HG03045 (cell line): Measurements from ENCODE around the gene LILRA5.
"Not testable (repeated sequence)": the region's sequence is repeated elsewhere in the genome, so short reads cannot be mapped to it uniquely, and the experiment has no call there.

ENCODE experiments used
- ATAC-seq: cut with Tn5 transposase; IDR thresholded peaks from one replicate; pipeline ENCODE4 v1.9.1; 2021; ENCODE audit warnings: mild to moderate bottlenecking, moderate library complexity; ENCODE audit not compliant: unreplicated experiment

The LILRA5 gene

DNA sequence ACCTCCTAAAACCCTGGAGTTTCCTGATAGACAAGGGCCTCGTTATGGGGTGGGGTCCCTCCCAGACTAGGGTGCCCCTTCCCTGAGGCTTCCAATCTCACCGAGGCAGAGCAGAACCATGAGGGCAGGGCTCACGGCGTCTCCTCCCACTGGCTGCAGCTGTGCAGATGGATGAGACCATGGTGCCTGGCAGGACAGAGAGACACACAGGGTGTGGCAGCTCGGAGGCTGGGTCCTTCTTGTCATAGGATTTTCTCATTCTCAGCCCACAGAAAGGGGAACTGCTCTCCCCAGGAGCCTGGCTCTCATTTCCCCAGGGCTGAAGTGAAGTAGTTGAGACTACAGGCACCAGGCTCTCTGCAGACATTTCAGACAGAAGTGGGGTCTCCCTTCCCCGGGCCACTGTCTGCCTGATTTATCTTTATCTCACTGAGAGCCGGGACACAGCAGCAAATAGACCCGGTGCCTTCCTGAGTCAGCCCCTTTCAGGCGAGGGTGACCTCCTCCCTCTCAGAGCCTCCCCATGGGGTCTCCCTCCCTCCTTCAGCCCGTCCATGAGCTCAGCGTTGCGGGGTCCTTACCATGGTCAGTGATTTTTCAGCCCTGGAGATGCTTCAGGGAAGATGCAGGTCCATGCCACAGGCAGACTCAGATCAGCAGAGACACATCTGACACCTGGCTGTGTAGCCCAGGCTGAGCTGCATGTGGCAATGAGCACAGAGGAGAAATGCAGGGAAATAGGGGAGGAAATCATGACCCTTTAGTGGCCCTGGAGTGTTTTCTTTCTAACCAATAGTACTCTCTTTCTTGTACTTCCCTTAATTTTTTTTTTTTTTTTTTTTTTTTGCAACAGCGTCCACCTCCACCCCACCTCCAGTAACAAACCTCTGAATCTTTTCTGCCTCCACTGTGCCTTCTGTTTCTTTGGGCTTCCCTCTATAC lies at the start of gene LILRA5:
Gene LILRA5 (minus strand): TSS at position 731 of the 942 bp plus-strand sequence. CDS start 147 bp downstream, at position 584.
- no peak for ATAC-seq

DNA sequence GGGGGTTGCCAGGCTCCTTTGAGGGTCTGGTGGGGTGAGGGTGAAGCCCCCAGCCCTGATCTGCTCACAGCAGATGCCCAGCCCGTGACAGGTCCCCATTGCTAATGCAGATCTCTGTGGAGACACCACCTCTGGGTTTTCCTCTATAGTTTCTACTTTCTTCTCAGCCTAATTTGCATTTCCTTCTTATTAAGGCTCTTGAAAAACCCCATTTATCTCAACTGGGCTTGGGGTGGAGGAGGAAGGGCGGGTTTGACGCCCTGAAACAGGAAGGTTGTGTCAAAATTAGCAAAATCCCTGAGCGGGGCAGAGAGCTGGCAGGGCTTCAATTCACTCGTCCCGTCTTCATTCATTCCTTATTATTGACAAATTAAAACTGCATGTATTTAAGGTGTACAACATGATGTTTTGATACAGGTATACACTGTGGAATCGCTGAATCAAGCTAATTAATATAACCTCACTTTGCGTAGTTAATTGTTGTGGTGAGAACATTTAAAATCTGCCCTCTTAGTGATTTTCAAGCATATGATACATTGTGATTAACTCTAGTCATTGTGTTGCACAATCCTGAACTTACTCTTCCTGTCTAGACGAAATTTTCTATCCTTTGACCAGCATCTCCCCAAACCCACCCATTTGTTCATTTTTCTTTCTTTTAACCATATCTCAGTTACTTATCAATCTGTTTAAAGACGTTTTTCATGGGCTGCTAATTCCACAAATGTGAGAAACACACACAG lies 48.9 kb upstream of the LILRA5 start:
- not testable (repeated sequence) for ATAC-seq

DNA sequence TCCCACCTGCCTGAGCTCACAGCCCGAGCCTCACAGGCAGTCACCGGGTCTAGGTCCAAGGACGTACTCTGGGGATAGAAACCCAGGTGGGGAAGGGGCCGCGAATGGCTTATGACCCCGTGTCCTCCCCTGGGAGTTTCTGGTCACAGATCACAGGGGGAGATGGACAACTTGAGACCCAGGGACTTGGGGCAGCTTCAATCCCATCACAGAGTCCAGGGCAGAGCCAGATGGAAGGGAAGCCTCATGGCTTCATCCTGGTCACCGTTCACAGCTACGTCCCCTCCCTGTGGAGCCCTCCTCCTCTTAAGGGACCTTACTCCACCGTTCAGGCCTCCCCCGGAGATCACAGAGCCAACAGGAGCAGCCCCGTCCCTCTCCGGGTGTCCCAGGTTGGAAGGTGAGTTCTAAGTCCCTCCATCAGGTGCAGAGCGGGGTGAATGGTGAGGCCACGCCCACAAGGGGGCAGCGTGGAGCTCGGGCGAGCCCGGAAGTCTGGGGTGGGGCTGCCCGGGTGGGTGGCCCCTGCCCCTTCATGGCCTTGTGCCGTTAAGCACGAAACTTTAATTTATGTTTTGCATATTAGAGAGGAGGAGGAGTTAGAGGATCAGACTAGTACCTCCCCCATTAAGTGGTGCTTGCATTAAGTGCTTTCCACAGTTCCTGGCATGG lies 46.3 kb upstream of the LILRA5 start:
- not testable (repeated sequence) for ATAC-seq

DNA sequence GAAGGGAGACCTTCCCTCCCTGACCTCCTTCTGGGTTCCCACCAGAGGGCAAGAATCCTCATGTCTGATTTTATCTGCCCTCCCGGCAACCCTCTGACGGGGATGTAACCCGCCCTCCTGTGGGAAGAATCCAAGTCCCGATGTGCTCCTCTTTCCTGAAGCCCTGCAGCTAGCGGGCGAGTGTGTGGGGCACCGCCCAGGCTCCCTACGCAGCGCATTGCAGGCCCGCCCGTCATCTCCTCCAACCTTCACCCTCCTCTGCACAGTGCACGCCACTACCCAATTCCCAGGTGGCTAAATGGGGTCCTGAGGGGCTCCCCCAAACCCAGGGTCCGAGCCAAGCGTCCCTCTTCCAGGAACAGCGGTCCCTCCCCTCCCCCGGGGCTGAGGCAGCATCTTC lies 44.4 kb upstream of the LILRA5 start:
- no peak for ATAC-seq

DNA sequence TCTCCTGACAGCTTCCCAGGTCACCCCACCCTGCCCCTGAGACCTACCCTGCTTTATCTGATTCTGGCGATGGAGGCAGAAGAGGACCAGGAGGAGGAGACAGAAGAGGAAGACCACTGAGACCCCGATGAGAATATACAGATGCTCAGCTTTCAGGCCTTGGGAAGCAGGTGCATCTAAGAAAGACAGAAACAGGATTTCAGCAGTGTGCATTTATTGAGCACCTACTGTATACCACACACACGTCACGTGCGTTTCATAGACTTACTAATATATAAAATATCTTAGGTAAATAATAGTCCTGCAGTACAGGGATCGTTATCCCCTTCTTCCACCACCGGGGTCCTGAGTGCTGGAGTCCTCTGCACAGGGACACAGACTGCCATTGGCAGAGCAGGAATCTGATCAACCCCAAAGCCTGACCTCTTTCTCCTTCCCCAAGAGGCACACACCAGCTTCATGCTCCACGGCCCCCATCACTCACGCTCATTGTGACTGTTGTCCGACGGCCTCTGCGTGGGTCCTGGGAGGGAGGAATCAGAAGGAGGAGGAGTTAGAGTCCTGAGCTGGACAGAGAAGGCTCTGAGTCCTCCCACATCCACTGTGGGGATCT lies 43.6 kb upstream of the LILRA5 start:
- no peak for ATAC-seq

DNA sequence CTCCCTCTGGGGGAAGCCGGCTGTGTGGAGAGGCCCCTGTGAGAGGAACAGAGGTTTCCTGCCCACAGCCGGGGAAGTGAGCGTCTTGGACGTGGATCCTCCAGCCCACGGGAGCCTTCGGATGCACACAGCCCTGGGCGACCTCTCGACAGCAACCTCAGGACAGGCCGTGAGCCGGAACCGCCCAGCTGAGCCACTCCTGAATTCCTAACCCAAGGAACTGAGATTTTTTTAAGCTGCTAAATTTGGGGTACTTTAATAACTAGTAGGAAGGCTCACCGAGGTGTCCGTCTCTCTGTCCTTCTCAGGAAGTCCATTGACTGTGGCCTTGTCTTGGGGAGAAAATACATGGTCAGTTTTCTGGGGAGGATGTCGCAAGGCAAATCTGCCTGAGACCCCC lies 42.7 kb upstream of the LILRA5 start:
- ATAC-seq = no peak

DNA sequence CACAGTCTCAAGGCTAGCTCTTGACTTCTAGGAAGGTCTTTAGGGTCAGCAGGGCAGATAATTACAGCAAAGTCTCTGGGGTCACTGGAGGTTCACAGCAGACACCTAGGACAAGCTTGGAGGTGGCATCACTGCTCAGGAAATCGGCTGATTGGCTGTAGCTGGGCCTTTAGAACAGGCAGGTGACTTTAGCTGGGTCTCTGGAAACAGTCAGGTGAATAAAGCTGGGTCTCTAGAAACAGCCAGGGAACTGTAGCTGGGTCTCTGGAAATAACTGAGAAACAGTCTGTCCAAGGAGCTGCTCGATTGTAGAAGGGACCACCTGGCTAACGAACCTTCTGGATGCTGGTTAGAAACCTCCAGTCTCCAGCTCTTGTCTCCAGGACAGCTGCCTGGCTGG lies 41.8 kb upstream of the LILRA5 start:
- ATAC-seq = no peak

DNA sequence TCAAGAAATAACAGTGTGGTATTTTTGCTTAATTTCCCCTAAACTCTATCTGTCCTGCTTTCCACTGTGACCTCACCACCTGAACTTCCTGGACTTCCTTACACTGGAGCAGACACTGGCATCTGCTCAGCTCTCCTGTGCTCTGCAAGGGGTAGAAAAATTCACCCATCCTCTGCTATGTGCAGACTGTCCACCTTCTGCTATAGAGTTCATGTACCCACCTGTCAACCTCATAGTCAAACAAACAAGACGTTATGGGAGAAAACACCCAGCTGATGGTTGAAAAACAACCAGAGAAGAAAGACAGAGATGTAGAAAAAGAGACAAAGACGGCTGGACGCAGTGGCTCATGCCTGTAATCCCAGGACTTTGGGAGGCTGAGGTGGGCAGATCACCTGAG lies 39.6 kb upstream of the LILRA5 start:
- no peak for ATAC-seq

DNA sequence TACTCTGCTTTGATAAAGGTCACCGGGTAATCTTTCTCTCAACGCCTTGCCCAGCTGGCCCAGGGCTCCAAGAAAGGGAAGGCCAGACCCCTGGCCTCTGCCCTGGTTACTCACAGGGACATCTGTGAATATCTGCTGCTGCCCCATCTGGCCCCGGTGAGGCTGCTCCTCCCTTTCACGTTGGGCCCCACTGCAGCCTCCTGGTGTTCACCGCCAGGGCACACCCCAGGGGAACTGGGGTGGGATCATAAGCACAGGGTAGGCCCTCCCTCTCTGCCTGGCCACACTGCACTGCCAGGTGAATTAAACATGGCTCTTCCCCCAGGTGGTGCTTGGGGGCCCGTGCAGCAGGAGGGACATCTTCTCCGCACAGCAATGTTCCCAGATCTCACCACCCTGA lies 39.1 kb upstream of the LILRA5 start:
- no peak for ATAC-seq

DNA sequence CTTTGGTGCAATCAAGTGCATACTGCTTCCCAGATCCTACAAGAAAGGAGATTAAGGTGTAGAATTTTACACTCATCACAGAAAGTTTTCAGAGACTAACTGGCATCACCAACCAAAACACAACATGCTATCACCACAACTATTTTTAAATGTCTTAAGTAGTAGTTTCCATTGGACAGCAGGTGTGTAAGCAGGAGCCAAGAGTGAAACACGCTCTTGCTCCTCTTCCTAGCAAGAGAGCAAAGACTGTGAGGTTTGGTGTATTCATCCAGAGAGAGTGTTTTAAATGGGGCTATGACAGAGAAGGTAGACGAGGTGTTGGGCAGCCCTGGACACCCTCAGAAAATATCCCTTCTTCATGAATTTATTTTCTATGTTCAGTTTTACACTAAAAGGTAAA lies 38.5 kb upstream of the LILRA5 start:
- ATAC-seq = no peak

DNA sequence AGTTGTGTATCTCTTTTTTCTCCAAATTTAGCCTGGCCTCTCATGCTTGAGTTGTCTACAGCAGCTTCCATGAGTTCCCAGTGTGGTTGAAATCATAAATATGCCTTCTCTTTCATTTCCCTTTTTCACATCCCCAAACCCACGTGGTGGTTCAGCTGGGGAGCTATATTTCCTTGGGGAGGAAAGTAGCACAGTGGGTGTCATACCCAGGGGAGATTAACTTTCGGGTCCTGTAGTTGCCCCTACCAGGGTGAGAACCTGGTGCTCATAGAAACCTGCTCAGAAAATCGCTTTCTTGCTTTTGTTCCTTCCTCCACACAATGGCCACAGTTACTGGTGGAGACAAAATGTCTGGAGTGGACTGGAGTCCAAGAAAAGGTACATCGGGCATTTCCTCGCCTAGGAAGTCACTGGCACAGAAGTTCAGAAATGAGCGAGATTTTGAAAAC lies 33.0 kb upstream of the LILRA5 start:
- no peak for ATAC-seq

DNA sequence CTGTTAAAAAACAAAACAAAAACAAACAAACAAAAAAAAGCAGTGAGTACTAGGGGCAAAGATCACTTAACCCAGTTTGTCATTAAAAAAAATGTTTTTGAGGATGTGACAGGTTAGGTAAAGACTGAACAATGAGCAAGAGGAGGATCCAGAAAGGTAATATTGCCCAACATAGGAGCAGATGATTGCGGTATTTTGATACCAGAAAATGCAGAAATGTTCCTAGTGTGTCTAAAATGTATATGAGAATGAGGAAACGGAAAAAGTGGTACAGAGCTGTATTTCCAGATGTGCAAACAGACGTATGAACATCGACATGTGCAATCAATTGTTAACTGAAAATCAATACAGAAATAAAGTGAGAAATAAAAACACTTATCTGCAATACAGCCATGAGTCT lies 30.9 kb upstream of the LILRA5 start:
- ATAC-seq = no peak

DNA sequence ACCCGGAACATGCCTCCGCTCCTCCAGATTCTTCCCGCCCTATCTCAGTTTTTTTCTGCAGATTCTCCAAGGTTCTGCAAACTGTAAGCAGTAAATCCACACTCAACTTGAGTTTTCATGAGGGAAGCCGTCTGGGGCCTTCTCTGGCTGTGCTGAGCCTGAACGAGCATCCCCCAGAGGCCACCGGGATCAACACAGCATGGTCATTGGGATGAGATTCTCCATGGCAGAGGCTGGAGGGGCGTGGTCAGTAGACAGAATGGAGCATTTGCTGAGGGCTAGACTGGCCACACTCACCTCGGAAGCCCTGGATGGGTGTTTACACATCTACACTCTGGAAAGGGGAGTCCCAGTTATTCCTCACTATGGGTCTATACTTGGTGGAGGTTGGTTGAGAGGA lies 28.3 kb upstream of the LILRA5 start:
- ATAC-seq = no peak

DNA sequence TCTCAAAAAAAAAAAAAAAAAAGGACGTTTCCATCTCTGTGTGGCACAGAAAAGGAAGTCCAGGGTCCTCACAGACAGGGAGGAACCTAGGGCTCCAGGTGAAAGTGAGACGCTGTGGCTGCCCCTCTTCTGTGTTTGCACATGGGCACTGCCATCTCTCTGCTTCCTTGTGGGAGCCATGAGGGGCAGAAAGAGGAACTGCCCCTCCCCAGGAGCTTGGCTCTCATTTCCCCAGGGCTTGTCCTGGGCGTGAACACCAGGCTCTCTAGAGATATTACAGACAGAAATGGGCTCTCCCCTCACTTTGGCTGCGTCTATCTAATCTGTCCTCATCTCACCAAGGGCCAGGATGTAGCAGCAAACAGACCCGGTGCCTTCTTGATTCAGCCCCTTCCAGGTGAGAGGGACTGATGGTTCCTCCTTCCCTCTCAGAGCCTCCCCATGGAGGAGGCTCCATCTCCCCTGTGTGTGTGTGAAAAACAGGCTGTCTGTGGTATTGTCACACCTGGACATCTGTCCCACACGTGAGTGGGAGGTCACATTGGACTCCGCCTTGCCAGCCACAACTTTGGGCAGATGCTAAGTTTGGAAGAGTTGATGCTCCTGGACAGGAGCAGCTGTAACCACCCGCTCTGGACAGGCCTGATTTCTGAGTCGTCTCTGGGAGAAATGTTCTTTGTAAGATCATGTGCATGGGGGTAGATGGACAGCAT lies 26.8 kb upstream of the LILRA5 start:
- no peak for ATAC-seq

DNA sequence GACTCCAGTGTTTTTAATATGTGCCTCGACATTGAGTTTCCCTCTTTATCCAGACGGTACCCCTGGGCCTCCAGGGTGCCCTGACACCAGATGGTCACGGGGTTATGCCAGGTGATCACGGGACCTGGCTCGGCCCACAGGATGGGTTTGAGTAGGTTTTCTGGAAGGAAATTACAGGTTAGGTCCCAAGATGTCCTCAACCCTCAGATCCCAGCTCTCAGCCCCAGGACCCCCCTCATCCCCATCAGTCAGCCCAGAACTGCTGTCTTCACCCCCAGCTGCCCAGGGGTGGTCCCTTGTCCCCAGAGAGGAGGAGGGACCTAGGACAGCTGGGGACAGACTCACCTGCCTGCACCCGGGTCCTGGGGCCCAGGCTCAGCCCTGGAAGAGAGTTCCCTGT lies 25.6 kb upstream of the LILRA5 start:
- ATAC-seq = no peak

DNA sequence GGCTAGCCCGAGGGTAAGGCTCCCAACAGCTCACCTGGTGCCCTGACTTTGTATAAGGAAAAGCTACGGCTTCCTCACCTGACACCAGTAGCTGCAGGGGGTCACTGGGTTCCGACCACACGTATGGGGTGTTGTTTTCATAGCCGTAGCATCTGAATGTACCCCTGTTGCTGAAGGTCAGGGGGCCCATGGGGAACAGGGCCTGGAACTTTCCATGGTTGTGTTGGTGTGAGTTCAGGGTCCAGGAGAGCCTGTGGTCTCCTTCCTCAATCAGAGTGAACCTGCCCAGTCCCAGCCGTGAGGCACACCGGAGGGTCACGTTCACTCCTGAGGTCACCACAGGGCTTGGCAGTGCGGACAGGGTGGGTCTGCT lies 24.9 kb upstream of the LILRA5 start:
- no peak for ATAC-seq

DNA sequence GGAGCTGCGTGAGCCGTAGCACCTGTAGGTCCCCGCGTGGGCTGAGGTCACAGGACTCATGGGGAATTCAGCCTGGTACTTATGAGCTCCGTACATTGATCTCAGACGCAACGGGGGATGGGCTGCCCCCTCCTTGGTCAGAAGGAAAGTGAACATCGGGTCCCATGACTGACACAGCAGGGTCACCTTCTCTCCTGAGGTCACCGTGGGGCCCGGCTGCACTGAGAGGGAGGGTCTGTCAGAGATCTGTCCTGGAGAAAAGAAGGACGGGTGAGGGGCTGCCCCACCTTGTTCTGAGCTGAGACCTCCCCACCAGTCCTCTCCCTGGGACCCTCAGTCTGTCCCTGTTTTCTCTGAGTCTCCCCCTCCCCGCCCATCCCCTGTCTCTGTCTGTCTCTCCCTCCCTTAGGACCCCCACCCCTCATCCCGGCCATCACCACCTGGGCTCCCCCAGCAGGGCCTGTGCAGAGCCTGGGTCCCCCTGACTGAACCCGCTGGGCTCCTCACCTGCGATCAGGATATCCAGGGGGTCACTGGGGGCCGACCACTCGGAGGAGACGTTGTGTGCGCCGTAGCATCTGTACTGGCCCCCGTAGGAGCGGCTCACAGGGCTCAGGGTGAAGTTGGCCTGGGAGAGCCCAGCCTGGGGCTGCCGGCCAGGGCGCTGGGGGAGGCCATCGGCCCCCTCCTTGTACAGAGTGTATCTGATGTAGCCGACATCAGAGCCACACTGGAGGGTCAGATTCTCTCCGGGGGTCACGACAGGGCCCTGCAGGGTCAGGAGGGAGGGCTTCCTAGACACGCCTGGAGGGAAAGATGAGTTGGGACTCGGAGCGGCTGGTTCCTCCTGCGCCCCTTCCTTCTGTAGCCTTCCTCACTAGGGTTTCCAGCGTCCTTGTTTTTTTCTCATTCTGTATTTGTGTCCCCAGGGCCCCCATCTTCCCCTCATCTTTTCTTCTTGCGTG lies 24.2 kb upstream of the LILRA5 start:
- no peak for ATAC-seq

DNA sequence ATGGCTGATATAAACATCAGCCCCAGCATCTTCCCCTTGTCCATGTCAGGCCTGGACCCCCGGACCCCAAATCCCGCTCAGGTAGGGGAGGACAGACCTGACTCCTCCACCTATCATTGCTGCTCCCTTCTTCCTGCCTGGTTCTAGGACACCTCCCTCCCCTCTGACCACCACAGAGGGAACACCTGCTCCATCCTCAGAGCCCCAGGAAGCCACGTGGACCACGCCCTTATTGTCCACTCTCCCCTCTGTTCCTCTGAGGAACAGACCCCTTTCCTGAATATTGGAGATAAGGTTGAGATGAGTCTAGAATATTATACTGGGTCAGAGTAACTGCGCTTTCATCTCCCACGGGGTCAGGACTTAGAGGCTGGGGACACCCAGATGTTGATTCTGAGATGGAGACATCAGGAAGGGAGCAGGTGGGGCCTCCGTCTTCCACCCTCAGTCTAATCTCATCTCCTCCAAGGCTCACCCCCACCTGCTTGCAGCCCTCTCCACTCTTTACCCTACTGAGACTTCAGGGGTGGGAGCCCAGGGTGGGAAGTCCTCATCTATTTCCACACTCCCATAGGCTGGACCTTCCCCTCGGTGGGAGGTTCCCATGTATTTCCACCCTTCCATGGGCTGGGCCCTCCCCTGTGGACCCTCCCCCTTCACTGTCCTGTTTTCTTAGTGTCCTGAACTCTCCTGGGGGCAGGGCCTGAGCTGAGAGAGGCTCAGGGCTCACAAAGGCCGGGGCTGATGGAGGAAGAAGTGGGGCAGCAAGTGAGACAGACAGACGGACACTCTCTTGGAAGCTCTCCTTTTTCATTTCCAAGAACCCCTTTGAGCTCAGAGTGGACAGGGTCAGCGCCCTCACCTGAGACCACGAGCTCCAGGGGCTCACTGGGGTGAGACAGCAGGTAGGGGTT lies 23.3 kb upstream of the LILRA5 start:
- ATAC-seq = no peak
